GM12891 (cell line): ENCODE measurements around the gene LILRB3.

Experiments
- PAX5 ChIP-seq: IDR thresholded peaks from 2 replicates; pipeline ENCODE4 v1.6.1; 2011; ENCODE audit warnings: low read length, moderate library complexity, mild to moderate bottlenecking; ENCODE audit not compliant: insufficient read depth, severe bottlenecking
- POLR2A ChIP-seq: IDR thresholded peaks from 2 replicates; pipeline ENCODE4 v1.6.1; 2011; ENCODE audit warnings: low read depth, low read length, control low read depth
- POLR2AphosphoS5 ChIP-seq: IDR thresholded peaks from 2 replicates; pipeline ENCODE4 v1.6.1; 2011; ENCODE audit warnings: low read depth, low read length, control low read depth
- SPI1 ChIP-seq: IDR thresholded peaks from 2 replicates; pipeline ENCODE4 v1.6.1; 2011; ENCODE audit warnings: low read depth, low read length, control low read depth
- TAF1 ChIP-seq: IDR thresholded peaks from 2 replicates; pipeline ENCODE4 v1.6.1; 2011; ENCODE audit warnings: low read depth, low read length, control low read depth

DNA sequence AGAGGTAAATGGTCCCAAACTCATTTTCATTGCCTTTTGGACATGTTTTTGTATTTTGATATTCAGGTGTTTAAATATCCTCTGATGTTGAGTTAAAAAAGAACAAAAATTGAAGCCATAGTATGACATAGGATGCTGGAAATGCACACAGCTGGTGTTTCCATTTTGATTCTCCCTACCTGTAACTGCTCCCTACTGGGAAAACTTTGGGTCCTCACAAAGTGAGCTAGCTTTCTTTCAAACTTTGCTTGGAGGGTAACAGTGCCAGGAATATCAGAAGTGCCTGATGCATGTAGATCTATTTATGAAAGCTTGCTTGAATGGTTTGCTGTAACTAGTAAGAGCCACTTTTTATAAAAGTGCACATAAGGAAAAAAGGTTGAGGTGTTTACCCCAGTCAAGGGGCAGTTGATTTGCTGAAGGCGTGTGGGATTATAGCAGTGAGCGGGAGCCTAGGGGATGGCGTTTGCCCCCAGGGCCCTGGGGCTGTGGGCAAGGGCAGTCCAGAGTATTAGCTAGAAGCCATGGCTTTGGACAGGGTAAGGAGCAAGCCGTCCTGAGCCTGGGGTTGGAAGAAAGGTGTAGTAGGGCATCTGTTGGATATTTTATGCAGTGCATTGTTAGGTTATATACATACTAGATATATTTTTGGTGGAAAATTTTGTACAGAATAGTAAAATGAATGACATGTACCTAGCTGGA, 17.9 kb downstream of the LILRB3 start:
- TF ChIP-seq POLR2A (no peak), SPI1 (no peak), PAX5 (no peak), POLR2AphosphoS5 (no peak; the same call in 1 of the 2 replicates), TAF1 (no peak)
